HG03354 (cell line): ENCODE measurements around the gene LCLAT1.
"Not testable (repeated sequence)": the region's sequence is repeated elsewhere in the genome, so short reads cannot be mapped to it uniquely, and the experiment has no call there.

Experiments
- ATAC-seq: cut with Tn5 transposase; IDR thresholded peaks from one replicate; pipeline ENCODE4 v1.9.1; 2021; ENCODE audit warnings: mild to moderate bottlenecking; ENCODE audit not compliant: unreplicated experiment, poor library complexity, severe bottlenecking

LCLAT1 gene

GRCh38 chr2:30509716-30510115 is 62.7 kb downstream of the LCLAT1 start:
- ATAC-seq: no peak

- ATAC-seq: no peak
Observed at GRCh38 chr2:30510409-30510808, 63.4 kb downstream of the LCLAT1 start.

DNA sequence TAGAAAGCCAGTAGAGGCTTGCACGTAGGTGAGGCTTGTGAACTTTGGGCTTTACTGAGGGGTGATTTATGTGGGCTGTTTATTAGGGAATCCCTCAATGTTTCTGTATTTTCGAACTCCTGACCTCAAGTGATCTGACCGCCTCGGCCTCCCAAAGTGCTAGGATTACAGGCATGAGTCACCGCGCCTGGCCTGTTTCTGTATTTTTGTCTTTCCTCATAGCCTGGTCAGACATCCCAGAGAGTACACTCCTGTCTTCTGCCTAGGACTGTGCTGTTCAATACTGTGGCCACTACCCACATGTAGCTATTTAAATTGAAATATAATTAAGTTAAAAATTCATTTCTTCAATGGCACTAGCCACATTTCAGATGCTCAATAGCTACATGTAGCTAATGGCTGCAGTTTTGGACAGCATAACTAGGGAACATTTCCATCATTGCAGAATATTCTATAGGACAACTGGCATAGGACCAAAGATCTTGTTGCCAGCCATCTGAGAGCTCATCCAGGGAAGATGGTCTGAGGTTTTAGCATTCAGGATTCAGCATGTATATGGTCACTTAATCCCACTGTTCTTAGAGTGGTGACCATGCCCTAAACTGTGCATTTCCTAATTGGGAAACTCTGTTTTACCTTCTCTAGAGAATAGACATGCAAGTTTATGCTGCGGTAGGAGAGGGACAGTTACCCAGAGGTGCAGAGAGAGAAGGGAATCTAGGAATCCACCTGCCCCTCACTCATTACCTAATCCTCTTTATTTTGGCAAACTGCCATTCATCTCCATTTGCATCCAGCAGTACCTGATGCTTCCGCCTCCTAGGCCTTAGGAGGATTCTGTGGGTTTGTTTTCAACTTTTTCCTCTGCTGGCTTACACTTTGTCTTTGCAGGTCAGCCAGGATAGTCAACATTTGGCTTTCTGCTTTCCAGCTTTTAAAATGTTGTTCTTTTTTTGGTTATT is 64.4 kb downstream of the LCLAT1 start:
- no peak for ATAC-seq

GRCh38 chr2:30512243-30512886 is 65.3 kb downstream of the LCLAT1 start:
- no peak for ATAC-seq

- ATAC-seq: not testable (repeated sequence)
Observed at GRCh38 chr2:30513649-30514048, 66.6 kb downstream of the LCLAT1 start.

GRCh38 chr2:30514134-30514847 is 67.2 kb downstream of the LCLAT1 start:
- ATAC-seq: no peak

DNA sequence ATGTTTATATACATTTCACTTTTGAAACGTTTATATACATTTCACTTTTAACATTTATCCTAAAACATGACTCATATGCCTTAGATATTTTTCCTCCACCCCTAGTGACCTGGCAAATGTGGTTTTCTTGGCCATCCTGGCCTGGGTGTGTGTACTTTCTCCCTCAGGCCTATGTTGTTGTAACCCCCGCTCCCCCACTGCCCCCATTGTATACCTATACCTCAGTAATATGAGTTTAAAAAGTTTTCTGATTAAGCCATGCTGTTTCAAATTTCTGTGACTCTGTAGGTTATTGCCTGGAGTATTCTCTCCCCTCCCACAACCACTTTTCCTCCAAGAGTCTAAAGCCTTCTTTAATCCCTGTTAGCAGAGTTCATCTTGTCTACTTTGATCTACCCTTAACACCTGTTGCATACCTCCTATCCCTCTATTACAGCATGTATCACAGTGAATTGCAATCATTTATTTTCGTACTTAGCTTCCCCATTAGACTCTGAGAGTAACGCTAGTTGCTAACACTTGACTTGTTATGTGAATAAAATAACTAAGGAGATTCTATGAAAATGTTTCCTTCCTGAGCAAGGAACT is 67.9 kb downstream of the LCLAT1 start:
- no peak for ATAC-seq

DNA sequence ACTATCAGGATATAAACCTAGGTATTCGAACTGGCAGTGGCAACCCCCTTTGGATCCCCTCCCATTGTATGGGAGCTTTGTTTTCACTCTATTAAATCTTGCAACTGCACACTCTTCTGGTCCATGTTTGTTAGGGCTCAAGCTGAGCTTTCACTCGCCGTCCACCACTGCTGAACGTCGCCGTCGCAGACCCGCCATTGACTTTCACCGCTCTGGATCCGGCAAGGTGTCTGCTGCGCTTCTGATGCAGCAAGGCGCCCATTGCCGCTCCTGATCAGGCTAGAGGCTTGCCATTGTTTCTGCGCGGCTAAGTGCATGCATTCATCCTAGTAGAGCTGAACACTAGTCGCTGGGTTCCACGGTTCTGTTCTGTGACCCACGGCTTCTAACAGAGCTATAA is 69.1 kb downstream of the LCLAT1 start:
- ATAC-seq: no peak

DNA sequence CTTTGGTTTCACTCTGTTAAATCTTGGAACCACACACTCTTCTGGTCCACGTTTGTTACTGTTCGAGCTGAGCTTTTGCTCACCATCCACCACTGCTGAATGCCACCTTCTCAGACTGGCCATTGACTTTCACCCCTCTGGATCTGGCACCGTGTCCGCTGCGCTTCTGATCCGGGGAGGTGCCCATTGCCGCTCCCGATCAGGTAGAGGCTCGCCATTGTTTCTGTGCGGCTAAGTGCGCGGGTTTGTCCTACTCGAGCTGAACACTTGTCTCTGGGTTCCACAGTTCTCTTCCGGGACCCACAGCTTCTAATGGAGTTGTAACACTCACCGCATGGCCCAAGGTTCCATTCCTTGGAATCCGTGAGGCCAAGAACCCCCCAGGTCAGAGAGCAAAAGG is 72.8 kb downstream of the LCLAT1 start:
- no peak for ATAC-seq

- no peak for ATAC-seq
Observed at GRCh38 chr2:30522421-30522820, 75.4 kb downstream of the LCLAT1 start.

DNA sequence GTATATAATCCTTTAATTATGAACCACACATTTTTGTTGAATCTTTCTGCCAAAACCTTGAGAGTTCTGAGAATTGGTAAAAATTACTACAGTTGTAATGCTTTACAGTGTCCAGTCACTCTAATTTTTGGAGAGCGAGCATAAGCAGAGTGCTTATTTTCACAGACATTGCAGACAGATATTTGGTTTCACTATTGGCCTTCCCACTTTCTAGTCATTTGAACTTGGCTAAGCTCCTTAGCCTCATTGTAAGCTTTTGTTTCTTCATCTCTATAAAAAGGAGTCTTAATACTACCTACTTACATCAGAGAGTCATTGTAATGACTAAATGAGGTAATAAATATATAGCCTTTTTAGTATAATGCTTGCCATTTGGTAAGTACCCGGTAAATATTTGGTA is 80.4 kb downstream of the LCLAT1 start:
- no peak for ATAC-seq

DNA sequence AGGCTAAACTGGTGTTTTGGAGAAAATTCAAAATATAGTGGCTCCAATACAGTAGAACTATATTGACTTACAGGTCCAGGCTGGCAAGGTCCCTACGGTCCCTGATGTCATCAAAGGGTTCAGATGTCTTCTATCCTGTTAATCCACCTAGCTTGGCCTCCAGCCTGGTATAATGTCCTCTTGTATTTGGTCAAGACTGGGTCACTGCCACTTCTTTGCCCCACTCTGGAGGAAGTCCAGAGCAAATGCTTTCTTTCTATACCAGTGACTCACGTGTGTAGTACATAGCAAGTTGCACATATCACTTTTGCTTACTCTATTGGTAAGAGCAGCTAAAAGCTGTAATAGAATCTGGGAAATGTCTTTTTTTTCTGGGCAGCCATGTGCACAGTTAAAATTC is 80.8 kb downstream of the LCLAT1 start:
- no peak for ATAC-seq

DNA sequence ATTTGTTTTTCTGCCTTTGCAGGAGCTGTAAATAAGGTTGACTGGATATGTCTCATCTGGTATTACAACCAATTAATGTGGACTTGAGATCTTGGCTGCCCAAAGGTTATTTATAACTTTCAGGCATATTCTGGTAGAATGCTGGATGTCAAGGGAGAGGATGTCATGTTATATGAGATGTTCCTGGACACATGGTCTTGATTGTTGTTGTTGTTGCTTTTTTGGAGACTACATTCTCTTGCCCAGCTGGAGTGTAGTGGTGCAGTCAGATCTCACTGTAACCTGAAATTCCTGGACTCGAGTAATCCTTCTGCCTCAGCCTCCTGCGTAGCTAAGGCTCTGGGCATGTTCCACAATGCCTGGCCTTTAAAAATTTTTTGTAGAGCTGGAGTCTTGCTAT is 83.3 kb downstream of the LCLAT1 start:
- no peak for ATAC-seq

DNA sequence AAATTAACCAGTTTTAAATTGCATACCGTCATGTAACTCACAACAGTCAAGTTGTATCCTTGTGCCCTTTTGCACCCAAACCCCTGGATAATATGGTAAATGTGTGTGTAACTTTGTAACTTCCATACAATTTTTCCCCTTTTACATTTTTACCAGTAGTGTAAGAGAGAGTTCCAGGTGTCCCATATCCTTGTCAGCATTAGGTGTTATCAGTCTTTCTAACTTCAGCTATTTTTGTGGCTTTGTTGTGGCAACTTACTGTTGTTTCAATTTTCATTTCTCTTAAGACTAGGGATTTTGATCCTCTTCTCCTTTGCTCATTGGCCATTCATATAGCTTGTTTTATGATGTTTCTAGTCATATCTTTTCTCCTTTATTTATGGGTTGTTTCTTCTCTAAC is 94.6 kb downstream of the LCLAT1 start:
- ATAC-seq: no peak

- ATAC-seq: no peak
Observed at GRCh38 chr2:30545875-30546274, 98.8 kb downstream of the LCLAT1 start.

DNA sequence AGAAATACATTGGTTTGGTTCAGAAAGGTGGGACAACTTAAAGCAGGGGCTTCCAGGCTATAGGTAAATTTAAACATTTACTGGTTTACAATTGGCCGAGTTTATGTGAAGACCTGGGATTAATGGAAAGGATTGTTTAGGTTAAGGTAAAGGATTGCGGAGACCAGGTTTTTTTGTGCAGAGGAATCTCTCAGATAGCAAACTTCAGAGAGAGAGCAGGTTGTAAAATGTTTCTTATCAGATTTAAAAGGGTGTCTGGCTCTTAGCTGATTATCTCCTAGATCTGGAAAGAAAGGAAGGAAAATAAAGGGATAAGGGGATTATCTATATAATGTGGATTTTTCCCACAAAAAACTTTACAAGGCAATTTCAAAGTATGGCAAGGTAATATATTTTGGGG is 101.3 kb downstream of the LCLAT1 start:
- ATAC-seq: no peak

- ATAC-seq: no peak
Observed at GRCh38 chr2:30549096-30549495, 102.0 kb downstream of the LCLAT1 start.

DNA sequence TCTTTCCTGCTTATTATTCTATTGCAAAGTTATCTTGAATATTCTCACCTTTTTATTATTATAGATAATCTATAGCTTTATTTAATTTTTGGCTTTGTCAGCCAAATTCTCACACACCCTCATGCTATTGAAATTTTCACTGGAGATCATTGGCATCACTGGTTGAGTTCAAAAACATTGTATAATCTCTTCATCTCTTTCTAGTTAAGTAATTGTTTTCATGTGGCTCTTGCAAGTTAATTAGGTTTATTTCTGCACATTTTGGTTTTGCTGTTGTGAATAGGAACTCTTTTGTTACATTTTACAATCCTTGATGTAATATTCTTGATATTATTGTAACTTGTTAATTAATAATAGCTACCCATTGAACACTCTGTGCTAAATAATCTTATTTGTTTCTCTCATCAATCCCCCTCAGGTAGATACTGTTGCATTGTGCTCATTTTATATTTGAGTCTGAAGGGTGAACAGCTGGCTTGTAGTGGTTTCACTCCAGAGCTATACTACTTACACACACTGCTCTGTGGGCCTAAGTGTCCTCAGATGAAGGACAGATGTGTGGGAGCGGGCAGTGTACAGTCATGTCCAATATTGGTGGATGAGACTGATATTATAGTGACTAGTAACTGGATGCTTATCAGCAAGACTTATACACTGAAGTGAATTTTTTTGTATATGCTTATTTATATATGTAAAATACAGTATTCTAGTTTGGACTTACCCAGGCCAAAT is 112.7 kb downstream of the LCLAT1 start:
- ATAC-seq: no peak

GRCh38 chr2:30561349-30561748 is 114.3 kb downstream of the LCLAT1 start:
- no peak for ATAC-seq
